Measurements from ENCODE around the gene N4BP2L2.

DNA sequence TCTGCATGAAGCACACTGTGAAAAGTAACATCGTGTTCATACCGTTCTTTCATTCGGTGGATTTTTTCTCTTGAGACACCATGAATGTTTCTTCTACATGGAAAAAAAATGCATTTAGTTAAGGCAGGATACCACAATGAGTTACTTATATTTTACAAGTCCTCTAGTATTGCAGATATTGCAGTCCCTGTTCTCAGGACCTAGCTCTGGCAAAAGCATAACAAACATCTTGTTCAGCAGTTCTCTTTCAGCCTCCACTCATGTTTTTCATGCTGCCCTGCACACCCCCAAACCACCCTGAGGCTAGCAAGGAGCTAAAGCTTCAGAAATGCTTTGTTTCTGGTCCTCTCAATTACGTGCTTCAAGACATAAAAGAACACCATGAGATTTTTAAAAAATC, 135.5 kb downstream of the N4BP2L2 start:
- TF ChIP-seq POLR2A (IDR thresholded peaks at IDR 0.05; ENCODE audit: control extremely low read depth in 1 of 2, low read depth in 2 of 2, low read length in 2 of 2), result no peak
- TF ChIP-seq ASH2L (IDR thresholded peaks at IDR 0.05; ENCODE audit: low read length), result no peak
- TF ChIP-seq TAF1 (IDR thresholded peaks at IDR 0.05; ENCODE audit: low read depth, low read length), result no peak
- TF ChIP-seq, protein P1, sequence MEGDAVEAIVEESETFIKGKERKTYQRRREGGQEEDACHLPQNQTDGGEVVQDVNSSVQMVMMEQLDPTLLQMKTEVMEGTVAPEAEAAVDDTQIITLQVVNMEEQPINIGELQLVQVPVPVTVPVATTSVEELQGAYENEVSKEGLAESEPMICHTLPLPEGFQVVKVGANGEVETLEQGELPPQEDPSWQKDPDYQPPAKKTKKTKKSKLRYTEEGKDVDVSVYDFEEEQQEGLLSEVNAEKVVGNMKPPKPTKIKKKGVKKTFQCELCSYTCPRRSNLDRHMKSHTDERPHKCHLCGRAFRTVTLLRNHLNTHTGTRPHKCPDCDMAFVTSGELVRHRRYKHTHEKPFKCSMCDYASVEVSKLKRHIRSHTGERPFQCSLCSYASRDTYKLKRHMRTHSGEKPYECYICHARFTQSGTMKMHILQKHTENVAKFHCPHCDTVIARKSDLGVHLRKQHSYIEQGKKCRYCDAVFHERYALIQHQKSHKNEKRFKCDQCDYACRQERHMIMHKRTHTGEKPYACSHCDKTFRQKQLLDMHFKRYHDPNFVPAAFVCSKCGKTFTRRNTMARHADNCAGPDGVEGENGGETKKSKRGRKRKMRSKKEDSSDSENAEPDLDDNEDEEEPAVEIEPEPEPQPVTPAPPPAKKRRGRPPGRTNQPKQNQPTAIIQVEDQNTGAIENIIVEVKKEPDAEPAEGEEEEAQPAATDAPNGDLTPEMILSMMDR (IDR thresholded peaks at IDR 0.05; ENCODE audit: control extremely low read depth in 1 of 3, insufficient read depth in 1 of 3, low read depth in 1 of 3, low read length in 3 of 3), result no peak
- no peak for TF ChIP-seq ZNF274 (IDR thresholded peaks at IDR 0.05; ENCODE audit: borderline replicate concordance, extremely low read depth, low read length)
- TF ChIP-seq HDAC6 (IDR thresholded peaks at IDR 0.05; ENCODE audit: low read depth, low read length), result no peak
- no peak for TF ChIP-seq GABPA (IDR thresholded peaks at IDR 0.05; ENCODE audit: borderline replicate concordance, insufficient read depth, low read length)
- TF ChIP-seq EP300 (IDR thresholded peaks at IDR 0.05; ENCODE audit: borderline replicate concordance in 1 of 2, low read depth in 2 of 2, low read length in 2 of 2), result no peak
- TF ChIP-seq, protein P2, sequence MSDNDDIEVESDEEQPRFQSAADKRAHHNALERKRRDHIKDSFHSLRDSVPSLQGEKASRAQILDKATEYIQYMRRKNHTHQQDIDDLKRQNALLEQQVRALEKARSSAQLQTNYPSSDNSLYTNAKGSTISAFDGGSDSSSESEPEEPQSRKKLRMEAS (IDR thresholded peaks at IDR 0.05), result no peak
- TF ChIP-seq, protein P3, sequence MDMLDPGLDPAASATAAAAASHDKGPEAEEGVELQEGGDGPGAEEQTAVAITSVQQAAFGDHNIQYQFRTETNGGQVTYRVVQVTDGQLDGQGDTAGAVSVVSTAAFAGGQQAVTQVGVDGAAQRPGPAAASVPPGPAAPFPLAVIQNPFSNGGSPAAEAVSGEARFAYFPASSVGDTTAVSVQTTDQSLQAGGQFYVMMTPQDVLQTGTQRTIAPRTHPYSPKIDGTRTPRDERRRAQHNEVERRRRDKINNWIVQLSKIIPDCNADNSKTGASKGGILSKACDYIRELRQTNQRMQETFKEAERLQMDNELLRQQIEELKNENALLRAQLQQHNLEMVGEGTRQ (IDR thresholded peaks at IDR 0.05; ENCODE audit: low read length), result no peak
- TF ChIP-seq, protein P4, sequence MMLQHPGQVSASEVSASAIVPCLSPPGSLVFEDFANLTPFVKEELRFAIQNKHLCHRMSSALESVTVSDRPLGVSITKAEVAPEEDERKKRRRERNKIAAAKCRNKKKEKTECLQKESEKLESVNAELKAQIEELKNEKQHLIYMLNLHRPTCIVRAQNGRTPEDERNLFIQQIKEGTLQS (IDR thresholded peaks at IDR 0.05; ENCODE audit: insufficient read depth, low read depth, low read length), result no peak
- TF ChIP-seq BCL11A (IDR thresholded peaks at IDR 0.05; ENCODE audit: low read depth in 2 of 2, low read length in 2 of 2), result no peak
- TF ChIP-seq, protein P5, sequence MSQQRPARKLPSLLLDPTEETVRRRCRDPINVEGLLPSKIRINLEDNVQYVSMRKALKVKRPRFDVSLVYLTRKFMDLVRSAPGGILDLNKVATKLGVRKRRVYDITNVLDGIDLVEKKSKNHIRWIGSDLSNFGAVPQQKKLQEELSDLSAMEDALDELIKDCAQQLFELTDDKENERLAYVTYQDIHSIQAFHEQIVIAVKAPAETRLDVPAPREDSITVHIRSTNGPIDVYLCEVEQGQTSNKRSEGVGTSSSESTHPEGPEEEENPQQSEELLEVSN (IDR thresholded peaks at IDR 0.05), result no peak
